ENCODE results near the gene MCU.

- no peak for TF ChIP-seq POLR2A (IDR thresholded peaks at IDR 0.05; ENCODE audit: low read length)
- TF ChIP-seq GATA1 (IDR thresholded peaks at IDR 0.05; ENCODE audit: low read depth, low read length), result no peak
These were observed 117.1 kb downstream of the MCU start for GRCh38 chr10:72809006-72809405.
